MG63 (cell line): ENCODE results near the gene NRCAM. TPM values are rescaled to one million over a fixed set of nuclear protein-coding genes. Genes with fewer than 3 reads are reported as not detected.

ENCODE experiments used
- total RNA-seq: library from RNA; depleted of rRNA; stranded (reverse); fragments of >200 nt; shearing (Covaris generic); gene quantifications from 2 replicates; pipeline ENCODE4 v1.2.3, GENCODE V29; 2014; ENCODE audit warnings: low replicate concordance; rRNA removed

Gene NRCAM
- total RNA-seq, 1 experiment from 2014 or later, result 0.79 TPM

Other genes with a start within 250 kb of the NRCAM start
- gene PNPLA8, start 69.7 kb upstream of the NRCAM start, total RNA-seq, result 9.9 and 31.0 TPM in 2 replicates
- 12.6 and 40.4 TPM in 2 replicates for gene THAP5, start 113.3 kb upstream of the NRCAM start, total RNA-seq
- gene DNAJB9, start 113.4 kb upstream of the NRCAM start, total RNA-seq, result 13.9 and 37.2 TPM in 2 replicates